Smooth muscle cell of the brain vasculature (primary cell): ENCODE measurements around the gene DNLZ.
A peak's percentile ranks its signal among the peaks of the same experiment; 100 is the strongest.
"Not testable (repeated sequence)": the region's sequence is repeated elsewhere in the genome, so short reads cannot be mapped to it uniquely, and the experiment has no call there.

ENCODE experiments used
- DNase-seq: peaks from one replicate; pipeline ENCODE4 v3.0.0-alpha.2; 2012; ENCODE audit warnings: low read depth, low spot score

The DNLZ gene

GRCh38 chr9:136363106-136363948, at the start of gene DNLZ:
DNLZ (minus strand) TSS chr9:136363744; CDS start chr9:136363714, 30 bp downstream.
- peak; percentile 81 for DNase-seq

DNA sequence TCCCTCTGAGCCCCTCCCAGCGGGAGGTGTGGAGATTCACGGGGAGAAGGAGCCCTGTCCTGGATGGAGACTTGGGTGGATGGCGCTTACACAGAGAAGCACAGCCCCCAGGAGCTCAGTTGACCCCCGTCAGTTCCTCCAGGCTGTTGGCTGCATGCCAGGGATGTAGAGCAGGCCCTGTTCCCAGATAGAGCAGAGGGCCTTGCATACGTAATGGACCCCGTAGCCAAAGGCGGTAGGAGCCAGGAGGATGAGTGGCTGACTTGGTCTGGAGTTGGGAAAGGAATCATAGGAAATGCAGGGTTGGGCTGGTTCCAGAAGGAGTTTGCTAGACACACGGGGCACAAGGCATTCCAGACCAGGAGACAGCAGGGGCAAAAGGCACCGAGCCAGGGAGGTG, 49.4 kb upstream of the DNLZ start:
- no peak for DNase-seq

- no peak for DNase-seq
Measured at GRCh38 chr9:136411378-136411777, 47.8 kb upstream of the DNLZ start.

GRCh38 chr9:136410500-136411287, 47.1 kb upstream of the DNLZ start, which contains the start of the genes ENTR1 and PMPCA:
ENTR1 (minus strand) TSS chr9:136410614; CDS start chr9:136410397, 217 bp downstream.
PMPCA (plus strand) TSS chr9:136410658; CDS start chr9:136410669, 11 bp downstream.
- DNase-seq: peak; percentile 62

DNA sequence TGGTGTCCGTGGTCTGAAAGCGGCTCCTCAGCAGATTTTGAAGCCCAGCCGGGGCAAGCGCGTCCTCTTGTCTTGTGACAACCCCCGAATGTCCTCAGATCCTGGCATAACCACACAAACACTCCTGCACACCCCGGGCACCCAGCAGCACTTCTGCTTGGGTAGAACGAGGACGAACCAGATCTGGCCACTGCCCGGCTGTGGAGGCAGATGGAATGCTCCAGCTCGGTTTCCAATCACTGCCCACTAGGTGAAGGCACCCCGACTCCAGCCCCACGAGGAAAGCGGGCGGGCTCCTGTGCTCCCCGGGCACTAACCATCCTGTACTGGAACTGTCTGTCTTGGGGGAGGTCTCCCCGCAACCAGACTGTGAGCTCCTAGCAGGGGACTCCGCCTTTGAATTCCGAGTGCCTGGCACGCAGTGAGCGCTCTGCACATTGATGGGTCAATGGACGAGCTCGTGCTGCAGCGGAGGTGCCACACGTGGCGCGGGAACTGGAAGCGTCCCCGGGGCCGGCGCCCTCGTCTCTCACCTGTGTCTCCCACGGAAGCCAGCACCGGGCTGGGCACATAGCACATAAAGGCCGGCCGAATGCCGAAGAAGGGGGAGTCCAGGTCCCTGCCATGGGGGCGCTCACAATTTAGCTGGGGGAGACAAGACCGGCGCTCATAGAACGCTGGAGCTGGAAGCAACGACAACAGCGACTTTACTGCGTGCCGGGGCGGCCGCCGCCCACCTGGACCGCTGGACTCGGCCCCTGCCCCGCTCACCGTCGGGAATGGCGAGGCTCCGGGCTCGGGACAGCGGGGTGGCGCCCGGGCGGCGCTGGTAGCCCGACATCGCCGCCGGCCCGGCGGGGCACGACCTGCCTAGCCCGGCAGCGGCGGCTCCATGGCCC, 46.3 kb upstream of the DNLZ start:
- no peak for DNase-seq

DNA sequence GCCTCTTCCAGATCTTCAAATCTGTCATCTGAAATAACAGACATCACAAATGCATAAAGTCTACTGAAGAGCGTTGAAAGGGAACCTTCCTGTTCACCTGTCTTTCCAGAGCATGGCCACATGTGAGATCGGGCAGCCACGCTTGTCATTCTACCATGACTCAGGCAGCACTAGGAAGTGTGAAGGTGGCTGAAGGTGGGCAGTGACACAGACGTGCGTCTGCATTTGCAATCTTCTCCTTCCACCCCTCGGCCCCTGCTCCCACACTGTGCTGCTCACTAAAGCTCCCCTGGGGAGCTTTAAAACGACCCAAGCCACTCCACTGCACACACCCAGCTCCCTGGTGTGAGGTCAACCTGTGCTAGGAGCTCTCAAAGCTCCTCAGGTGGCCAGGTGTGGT, 44.4 kb upstream of the DNLZ start:
- DNase-seq: no peak

GRCh38 chr9:136407061-136407460, 43.5 kb upstream of the DNLZ start:
- DNase-seq: not testable (repeated sequence)

- DNase-seq: not testable (repeated sequence)
Measured at GRCh38 chr9:136405904-136406303, 42.4 kb upstream of the DNLZ start.

- DNase-seq: no peak
Measured at GRCh38 chr9:136405481-136405880, 41.9 kb upstream of the DNLZ start.

DNA sequence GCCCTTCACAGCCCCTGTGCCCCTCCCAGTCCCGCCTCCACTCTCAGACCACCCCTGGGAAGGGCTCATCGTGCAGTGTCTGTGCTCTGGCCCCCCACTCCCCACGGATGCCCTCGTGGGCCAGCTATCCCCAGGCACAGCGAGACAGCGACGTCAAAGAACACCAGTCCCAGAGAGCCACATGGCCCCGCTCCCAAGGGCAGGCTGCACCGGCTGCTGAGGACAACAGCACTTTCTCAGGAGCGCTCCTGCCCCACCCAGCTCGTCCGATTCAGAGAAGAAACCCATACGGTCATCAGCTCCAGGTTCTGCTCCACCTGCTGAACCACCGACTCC, 41.2 kb upstream of the DNLZ start:
- DNase-seq: no peak

- no peak for DNase-seq
Measured at GRCh38 chr9:136403915-136404800, 40.6 kb upstream of the DNLZ start.

DNA sequence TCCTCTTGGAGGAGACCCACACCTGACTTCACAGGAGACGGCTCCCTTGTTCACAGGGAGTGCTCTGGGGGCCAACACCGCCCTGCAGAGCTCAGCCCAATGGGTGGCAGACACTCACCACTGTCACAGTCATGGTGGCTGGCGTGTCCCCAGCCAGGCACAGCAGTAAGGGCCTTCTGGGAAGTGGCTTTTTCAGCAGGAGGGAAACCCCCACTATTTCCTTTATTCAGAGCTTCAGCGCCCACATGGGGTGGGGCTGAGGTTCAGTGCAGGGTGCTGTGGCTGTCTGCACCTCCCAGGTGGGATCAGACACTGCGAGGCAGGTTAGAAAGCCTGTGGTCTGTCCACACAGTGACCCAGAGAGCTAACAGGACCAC, 40.0 kb upstream of the DNLZ start:
- DNase-seq: no peak

DNA sequence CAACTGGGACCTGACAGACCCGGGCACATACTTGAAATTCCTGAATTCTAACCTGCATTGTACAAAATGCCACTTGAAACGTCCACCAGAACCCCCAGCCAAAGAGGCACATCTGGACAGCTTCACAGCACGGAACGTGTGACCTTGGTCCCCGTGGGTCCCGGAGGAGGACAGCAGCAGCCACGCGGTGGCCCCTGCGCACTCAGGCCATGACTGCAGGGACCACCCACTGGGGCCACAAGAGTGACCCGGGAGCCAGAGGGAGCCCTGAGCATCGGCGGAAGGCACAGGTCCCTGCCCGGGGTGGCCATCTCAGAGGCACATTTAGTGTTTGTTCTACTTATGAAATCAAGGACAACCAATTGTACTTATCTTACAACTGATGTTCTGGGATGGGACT, 38.5 kb upstream of the DNLZ start:
- DNase-seq: no peak

DNA sequence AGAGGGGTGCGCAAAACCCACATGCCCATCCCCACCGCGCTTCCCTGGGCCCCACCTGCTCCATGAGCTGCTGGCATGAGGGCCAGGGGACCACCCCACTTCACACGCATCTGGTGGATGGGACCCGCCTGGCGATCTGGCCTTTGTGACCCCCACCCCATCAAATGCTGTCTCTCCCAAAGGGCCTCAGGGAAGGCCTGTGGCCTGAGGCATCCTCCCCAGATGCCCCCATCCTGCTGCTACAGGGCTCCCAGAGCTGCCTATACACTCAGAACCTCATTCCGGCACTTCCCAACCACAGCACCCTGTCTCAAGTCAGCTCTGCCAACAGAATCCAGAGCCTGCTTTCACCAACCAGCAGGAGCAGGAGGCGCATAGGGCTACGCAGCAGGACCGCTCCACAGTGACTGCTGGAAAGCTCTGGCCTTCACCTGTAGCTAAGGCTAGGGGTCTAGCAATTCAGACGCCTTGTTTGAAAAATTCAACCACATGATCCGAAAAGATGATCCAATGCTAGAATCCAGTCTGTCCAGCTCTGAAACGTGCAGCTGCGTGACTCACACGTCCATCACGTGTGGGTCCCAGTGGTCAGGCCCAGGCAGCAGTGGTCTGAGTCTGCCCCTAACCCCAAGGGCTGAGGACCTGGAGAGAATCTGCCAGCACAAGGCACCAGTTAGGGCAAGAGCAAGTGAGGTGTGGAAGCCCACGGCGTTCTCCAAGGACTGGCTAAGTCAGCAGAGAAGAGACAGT, 37.8 kb upstream of the DNLZ start:
- no peak for DNase-seq

GRCh38 chr9:136400038-136400834, 36.7 kb upstream of the DNLZ start, which contains the start of gene SNAPC4:
SNAPC4 (minus strand) TSS chr9:136400170; CDS start chr9:136398428, 1,742 bp downstream.
- peak; percentile 47 for DNase-seq

GRCh38 chr9:136399176-136400037, 35.9 kb upstream of the DNLZ start:
- no peak for DNase-seq

GRCh38 chr9:136398286-136398685, 34.7 kb upstream of the DNLZ start:
- no peak for DNase-seq

DNA sequence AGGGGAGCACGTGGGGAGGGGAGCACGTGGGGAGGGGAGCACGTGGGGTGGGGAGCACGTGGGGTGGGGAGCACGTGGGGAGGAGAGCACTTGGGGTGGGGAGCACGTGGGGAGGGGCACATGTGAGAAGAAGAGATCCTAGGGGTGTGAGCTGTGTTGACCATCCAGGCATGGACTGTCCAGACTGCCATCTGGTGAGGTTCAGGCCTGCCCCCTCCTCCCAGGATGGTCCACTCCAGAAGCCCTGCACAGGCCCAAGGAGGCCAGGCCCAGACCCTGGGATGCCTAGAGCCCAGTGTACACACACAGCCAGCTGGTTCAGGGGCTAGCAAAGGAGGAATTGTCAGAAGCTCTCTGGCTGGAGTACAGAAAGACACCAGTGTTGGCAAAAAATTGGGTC, 34.1 kb upstream of the DNLZ start:
- DNase-seq: no peak
